Body of pancreas (tissue), 4 donors: ENCODE data around the gene VPS26B. TPM values are rescaled to one million over a fixed set of nuclear protein-coding genes. Genes with fewer than 3 reads are reported as not detected.
"Not testable (repeated sequence)": the region's sequence is repeated elsewhere in the genome, so short reads cannot be mapped to it uniquely, and the experiment has no call there.

Source experiments
- ATAC-seq: fragments of 150-250 bp; one replicate; pipeline ENCODE4 v1.9.1; 2016
- DNase-seq, 4 donors: peaks; one replicate each; pipeline ENCODE4 v3.0.0-alpha.2; 2019
- H3K27ac ChIP-seq, 4 donors: fragments of 200-600 bp; sonication (generic); 1 replicate in 3 of 4; 2 replicates in 1 of 4; pipeline versions ENCODE4 v1.5.1 to v1.6.1; 2016 to 2019; ENCODE audit warnings: mild to moderate bottlenecking in 1 of 4, mixed read lengths in 1 of 4, moderate library complexity in 1 of 4
- H3K27me3 ChIP-seq, 2 donors: fragments of 200-600 bp; sonication (generic); one replicate each; pipeline ENCODE4 v1.6.0; 2016; ENCODE audit warnings: mild to moderate bottlenecking in 1 of 2
- H3K36me3 ChIP-seq, 2 donors: fragments of 200-600 bp; sonication (generic); replicated peaks in 1 of 2; 2 replicates each; pipeline ENCODE4 v1.5.1; 2016; ENCODE audit warnings: low read depth in 2 of 2; ENCODE audit not compliant: insufficient read depth in 1 of 2
- H3K4me1 ChIP-seq: fragments of 200-600 bp; sonication (generic); one replicate; pipeline ENCODE4 v1.6.0; 2016
- H3K4me3 ChIP-seq, 2 donors: fragments of 200-600 bp; sonication (generic); 1 replicate in 1 of 2; 2 replicates in 1 of 2; pipeline ENCODE4 v1.5.1; 2016 to 2019
- H3K9me3 ChIP-seq, 3 donors: fragments of 200-600 bp; sonication (generic); 1 replicate in 2 of 3; 2 replicates in 1 of 3; pipeline ENCODE4 v1.5.1; 2016
- CTCF ChIP-seq, 7 experiments: fragments of 450-650 bp in 4 of 7; fragments of 200-600 bp in 3 of 7; sonication (generic) in 3 of 7; IDR thresholded peaks; one replicate each; pipeline ENCODE4 v1.5.1; 2016 to 2019; ENCODE audit warnings: antibody characterized with exemption in 7 of 7
- POLR2A ChIP-seq, 3 donors: fragments of 450-650 bp; IDR thresholded peaks; one replicate each; pipeline ENCODE4 v1.6.1; 2016; ENCODE audit warnings: antibody characterized with exemption in 3 of 3, mild to moderate bottlenecking in 2 of 3
- WGBS, 2 donors: methylation state at CpG; one replicate each; pipeline ENCODE4 v1.1.5; 2017; 5-methylcytosine and 5-hydroxymethylcytosine counted together
- intact Hi-C: fragments of 100-400 bp; cut with DNase I; formaldehyde crosslinking; loops from one replicate; pipeline ENCODE4 v1.15.1; 2023
- total RNA-seq, 2 donors: library from RNA; depleted of rRNA; stranded (reverse); fragments of >200 nt; gene quantifications; one replicate each; pipeline ENCODE4 v1.1.0, GENCODE V29; 2016

Gene VPS26B
- 10 to 100 TPM; 23.7 to 34.8 TPM for total RNA-seq

GRCh38 chr11:134223836-134224709, at the start of gene VPS26B, which contains the start of gene NCAPD3:
Gene VPS26B (plus strand): TSS chr11:134224671. CDS start chr11:134225123, 452 bp downstream.
Gene NCAPD3 (minus strand): TSS chr11:134223967. CDS start chr11:134223926, 41 bp downstream.
- 1% methylated on average over 19 to 79 of the region's 89 CpGs for WGBS, 2 donors

GRCh38 chr11:134176284-134176683, 48.2 kb upstream of the VPS26B start:
- no peaks in the 10 kb centered on the region for H3K4me1 ChIP-seq
- no peak for TF ChIP-seq CTCF (IDR thresholded peaks at IDR 0.05)
- no peak for TF ChIP-seq POLR2A (IDR thresholded peaks at IDR 0.05)
- no peak overlapping the region for H3K4me3 ChIP-seq
- intact Hi-C loops = no loop called here
- no peak for DNase-seq
- 93 to 94% methylated on average over 13 of the region's 13 CpGs for WGBS, 2 donors
- H3K27me3 ChIP-seq = no peaks in the 10 kb centered on the region
- no peak for ATAC-seq
- H3K36me3 ChIP-seq = peaks cover 0 to 11% of the 10 kb centered on the region in 2 donors
- H3K9me3 ChIP-seq = no peaks in the 10 kb centered on the region
- H3K27ac ChIP-seq = no peak overlapping the region

More at GRCh38 chr11:134223836-134224709, at the start of gene VPS26B, which contains the start of gene NCAPD3:
- TF ChIP-seq POLR2A (IDR thresholded peaks at IDR 0.05) = peak; percentile 96 to 99 (median 99)
- peak in 3 of 7 experiments; percentile 7 to 28 (median 14) for TF ChIP-seq CTCF (IDR thresholded peaks at IDR 0.05)
- DNase-seq (peak; percentile 97), ATAC-seq (peak; percentile 94)
- intact Hi-C loops = no loop called here
- Histone ChIP-seq H3K27ac (peak within 1 kb of the TSS; percentile 89 to 95 (median 94)), H3K4me3 (peak within 1 kb of the TSS; percentile 88 to 90), H3K36me3 (no peaks in the 10 kb centered on the region), H3K9me3 (no peaks in the 10 kb centered on the region), H3K4me1 (peaks cover 29% of the 10 kb centered on the region), H3K27me3 (no peaks in the 10 kb centered on the region)

- no peak for DNase-seq
- Histone ChIP-seq H3K4me3 (no peak overlapping the region), H3K4me1 (no peaks in the 10 kb centered on the region), H3K27ac (no peak overlapping the region), H3K36me3 (peaks cover 0 to 11% of the 10 kb centered on the region in 2 donors), H3K9me3 (no peaks in the 10 kb centered on the region), H3K27me3 (no peaks in the 10 kb centered on the region)
- TF ChIP-seq POLR2A (IDR thresholded peaks at IDR 0.05) (no peak), CTCF (IDR thresholded peaks at IDR 0.05) (no peak)
- WGBS, 2 donors = 87 to 93% methylated on average over 5 of the region's 5 CpGs
- no peak for ATAC-seq
- intact Hi-C loops = no loop called here
Measured at GRCh38 chr11:134178032-134178674, 46.3 kb upstream of the VPS26B start.

- Histone ChIP-seq H3K4me1 (no peaks in the 10 kb centered on the region), H3K4me3 (no peak overlapping the region), H3K27ac (no peak overlapping the region), H3K9me3 (no peaks in the 10 kb centered on the region), H3K36me3 (peaks cover 0 to 13% of the 10 kb centered on the region in 2 donors), H3K27me3 (no peaks in the 10 kb centered on the region)
- DNase-seq = no peak
- TF ChIP-seq CTCF (IDR thresholded peaks at IDR 0.05) (no peak), POLR2A (IDR thresholded peaks at IDR 0.05) (no peak)
- intact Hi-C loops = no loop called here
- 86 to 88% methylated on average over 4 of the region's 4 CpGs for WGBS, 2 donors
- no peak for ATAC-seq
Measured at GRCh38 chr11:134181707-134182106, 42.8 kb upstream of the VPS26B start.

- H3K4me3 ChIP-seq, DNase-seq, H3K27ac ChIP-seq, H3K36me3 ChIP-seq, ATAC-seq, H3K27me3 ChIP-seq, intact Hi-C loops, H3K4me1 ChIP-seq, H3K9me3 ChIP-seq: not testable (repeated sequence)
- 97 to 99% methylated on average over 8 of the region's 8 CpGs for WGBS, 2 donors
Measured at GRCh38 chr11:134188092-134188491, 36.4 kb upstream of the VPS26B start.
